ENCODE results near the gene NDUFV2.

NDUFV2 gene

DNA sequence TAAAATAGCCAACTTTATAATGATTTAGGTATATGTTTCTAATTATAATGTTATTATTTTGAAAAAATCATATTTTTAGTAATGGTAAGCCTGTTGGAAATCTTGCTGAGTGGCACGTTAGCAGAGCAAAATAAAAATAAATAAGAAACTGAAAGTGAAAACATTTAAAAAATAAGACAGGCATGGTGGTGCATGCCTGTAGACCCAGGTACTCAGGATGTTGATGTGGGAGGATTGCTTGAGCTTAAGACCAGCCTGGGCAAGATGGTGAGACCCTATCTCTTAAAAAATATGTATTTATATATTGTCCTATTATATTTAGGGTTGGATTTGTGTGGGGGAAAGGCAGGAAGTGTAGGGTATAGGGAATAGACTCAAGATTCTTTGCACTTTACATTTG, 18.3 kb downstream of the NDUFV2 start:
- DNase-seq: no peak

- no peak for DNase-seq
Observed at GRCh38 chr18:9123520-9123919, 21.0 kb downstream of the NDUFV2 start.

DNA sequence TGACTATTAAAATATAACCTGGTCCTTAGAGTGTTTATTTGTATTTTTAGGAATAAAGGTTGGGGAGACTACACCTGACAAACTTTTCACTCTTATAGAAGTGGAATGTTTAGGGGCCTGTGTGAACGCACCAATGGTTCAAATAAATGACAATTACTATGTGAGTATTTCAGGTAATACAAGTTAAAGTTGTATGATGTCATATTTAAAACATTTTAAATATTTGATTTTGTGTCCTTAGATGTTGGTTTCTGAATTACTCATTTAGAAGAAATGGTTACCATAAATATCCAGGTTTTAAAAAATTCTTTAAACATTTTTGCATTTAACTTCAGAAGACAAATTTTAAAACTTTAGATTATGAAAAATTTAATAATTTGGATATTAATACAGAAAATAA, 22.3 kb downstream of the NDUFV2 start:
- DNase-seq: no peak

DNA sequence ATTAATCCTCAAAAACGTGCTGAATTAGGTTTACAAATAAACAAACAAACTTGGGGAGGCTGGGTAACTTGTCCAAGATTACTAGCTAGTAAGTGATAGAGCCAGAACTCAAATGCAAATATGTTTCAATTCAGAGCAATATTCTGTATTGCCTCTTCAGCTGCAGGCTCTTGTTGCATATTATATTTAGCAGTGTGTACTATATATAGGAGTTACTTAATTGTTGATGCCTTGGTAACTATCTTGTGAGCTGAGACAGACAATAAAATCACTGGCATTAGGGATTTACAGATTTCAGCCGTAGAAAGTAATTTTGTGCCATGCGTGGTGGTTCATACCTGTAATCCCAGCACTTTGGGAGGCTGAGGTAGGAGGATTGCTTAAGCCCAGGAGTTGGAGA, 23.8 kb downstream of the NDUFV2 start:
- DNase-seq: no peak

- no peak for DNase-seq
Observed at GRCh38 chr18:9130195-9130594, 27.7 kb downstream of the NDUFV2 start.

- DNase-seq: no peak
Observed at GRCh38 chr18:9130806-9131205, 28.3 kb downstream of the NDUFV2 start.

GRCh38 chr18:9132628-9133027, 30.1 kb downstream of the NDUFV2 start:
- no peak for DNase-seq

GRCh38 chr18:9133225-9133624, 30.7 kb downstream of the NDUFV2 start:
- no peak for DNase-seq

DNA sequence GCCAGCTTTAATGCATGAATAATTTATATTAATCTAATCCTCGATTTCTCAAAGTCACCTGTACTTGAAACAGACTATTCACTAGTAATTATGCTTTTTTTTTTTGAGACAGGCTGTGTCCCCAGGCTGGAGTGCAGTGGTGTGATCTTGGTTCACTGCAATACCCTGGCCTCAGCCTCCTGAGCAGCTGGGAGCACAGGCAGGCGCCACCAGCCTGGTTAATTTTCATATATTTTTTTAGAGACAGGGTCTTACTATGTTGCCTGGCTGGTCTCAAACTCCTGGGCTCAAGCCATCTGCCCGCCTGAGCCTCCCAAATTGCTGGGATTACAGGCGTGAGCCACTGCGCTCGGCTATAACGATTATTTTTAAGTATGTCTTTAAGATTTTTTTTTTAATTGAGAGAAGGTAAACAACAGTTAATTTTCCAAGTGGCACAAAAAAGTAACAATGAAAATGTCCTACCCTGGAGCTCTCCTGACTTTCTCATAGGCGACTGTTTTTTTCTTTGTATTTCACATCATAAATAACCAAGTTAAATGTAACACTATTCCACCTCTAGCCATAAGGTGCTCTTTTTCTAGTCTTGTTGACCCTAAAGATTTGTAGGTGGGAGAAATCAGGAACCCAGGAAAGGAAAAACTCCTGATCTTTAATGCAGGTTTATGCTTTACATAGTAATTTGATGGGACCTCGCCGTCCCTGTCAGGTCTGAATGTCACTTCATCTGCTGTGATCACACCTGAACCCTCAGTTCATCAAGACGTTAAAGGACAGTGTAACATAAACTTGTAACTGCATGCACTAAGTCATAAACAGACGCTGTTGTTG, 32.8 kb downstream of the NDUFV2 start:
- DNase-seq: no peak

DNA sequence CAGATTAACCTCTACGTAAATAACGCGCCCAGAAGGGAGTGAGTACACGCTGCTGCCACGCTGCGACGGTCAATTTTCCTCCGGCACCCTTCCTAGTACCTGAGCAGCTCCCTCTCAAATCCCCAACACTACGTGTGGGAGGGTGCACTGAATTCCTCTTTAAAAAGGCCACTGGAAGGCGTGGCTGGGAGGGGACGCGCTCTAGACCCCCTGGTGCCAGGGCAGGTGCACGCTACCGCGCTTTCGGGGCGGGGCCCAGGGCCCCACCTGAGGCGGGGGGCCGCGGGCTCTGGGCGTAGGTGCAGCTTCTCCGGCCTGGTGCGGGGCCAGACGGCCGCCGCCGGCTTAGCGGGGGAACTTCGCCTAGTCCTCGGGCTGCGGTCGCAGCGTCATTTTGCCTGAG, 33.4 kb downstream of the NDUFV2 start:
- DNase-seq: peak; percentile 61

DNA sequence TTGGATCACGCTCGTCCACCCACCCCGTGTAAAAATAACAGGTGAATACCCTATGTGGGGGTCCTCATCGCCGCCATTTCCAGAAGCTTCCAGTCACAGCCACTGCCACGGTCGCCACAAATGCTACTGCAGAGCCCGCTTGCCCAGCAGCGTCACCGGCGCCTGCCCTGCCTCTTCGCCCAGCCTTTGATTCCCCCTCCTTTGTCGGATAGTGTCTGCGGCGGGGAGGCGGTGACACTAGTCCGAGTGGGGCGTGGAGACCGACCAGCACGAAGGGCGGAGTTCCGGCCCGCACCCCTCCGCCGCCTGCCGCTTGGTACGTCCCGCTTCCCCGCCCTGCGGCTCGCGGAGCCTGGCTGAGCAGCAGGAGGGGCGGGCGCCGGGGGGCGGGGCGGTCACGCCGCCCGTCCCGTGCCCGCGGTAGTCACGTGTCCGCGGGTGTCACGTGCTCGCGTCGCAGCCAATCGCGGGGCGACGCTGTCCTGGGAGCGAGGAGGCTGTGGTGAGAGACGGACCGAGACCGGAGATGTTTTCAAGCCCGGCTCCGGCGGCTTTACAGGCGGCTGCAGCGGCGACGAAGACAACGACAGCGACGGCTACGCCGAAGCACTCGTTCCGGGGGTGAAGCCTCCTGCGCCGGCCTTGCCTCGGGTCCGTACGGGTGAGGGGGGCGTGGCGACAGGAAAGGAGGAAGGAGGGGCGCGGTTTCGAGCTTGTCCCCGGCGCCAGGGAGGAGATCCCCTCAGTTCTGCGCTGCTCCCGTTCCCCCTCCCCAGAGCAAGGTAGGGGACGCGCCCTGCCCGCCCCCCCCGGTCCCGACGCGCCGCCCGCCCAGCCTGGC, 34.0 kb downstream of the NDUFV2 start, which contains the start of gene ANKRD12:
Gene ANKRD12, plus strand, starts transcription at position 467 of the 841 bp plus-strand sequence. CDS start 45,652 bp downstream, outside the sequence.
- DNase-seq: peak; percentile 99

- DNase-seq: peak; percentile 75
Observed at GRCh38 chr18:9137168-9138066, 34.9 kb downstream of the NDUFV2 start.

DNA sequence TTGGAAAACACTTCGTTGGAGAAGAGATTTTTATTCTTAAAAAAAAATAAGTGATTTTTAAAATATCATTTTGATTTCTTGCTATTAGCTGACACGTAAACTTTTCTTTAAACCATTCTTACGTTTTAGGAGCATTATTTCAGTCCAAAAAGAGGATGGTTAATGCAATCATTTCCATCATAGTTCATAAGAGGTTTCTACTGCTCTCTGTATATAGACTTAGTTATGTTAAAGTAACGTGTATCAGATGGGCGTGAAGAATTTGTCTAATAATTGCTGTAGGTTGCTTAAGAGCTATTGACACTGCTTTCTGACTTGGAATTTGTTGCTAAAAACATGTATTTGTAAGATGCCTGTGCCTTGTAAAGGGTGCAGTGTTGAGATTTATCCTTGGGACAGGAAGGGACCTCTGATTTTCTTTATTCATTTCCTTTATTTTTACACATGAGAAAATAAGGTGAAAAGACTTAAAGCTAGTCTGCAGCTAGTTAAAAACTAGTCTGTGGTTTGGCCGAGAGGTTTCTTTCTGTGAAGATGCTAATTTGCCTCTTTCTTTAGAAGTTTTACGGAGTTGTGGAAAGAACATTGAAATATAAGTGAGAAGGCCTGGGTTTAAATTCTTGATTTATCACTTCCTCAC, 37.0 kb downstream of the NDUFV2 start:
- no peak for DNase-seq

DNA sequence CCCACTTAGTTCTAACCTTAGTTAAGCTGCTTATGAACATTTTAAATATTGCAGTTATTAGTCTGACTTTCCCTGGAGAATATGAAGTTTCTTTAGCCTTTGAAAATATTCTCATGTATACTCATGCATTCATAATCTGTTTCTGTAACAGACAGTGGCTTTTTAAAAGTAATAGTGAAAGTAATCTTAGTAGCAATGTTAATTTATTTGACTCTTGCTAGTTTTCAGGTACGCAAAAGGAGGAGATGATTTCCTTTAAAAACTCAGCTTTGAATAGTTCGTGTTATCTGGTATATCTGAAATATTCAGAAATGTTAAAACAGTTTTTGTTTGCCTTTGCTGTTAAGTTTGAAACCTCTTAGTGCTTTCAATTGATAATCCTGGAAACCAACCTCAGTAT, 37.9 kb downstream of the NDUFV2 start:
- DNase-seq: no peak

DNA sequence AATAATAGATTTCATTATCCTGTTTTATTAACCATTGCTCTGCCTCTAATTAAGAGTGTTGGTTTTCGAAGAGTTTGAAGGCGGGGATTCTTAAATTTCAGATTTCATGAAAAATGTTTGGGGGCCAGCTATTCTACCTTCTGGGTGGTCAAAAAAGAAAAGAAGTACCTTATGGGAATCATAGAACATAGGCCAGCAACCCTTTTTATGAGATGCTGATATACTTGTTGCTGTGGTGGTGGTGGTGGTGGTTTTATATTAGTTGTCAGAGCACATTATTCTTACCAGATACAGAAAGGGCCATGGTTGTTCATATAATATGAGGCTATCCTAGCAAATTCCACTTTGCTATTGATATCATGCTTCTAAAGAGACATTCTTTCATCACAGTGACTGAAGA, 38.5 kb downstream of the NDUFV2 start:
- no peak for DNase-seq

DNA sequence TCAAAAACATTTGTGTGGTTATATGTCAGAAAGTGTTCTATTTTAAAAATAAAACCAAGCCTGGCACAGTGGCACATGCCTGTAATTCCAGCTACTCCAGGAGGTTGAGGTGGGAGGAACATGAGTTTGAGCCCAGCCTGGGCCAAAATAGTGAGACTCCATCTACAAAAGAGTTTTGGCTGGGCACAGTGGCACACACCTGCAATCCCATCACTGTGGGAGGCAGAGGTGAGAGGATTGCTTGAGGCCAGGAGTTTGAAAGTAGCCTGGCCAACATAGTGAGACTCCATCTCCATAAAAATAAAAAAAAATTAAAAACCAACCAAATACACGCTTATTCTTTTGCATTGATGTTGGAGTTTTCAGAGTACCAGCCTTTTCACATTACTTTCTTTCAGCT, 43.7 kb downstream of the NDUFV2 start:
- DNase-seq: no peak

DNA sequence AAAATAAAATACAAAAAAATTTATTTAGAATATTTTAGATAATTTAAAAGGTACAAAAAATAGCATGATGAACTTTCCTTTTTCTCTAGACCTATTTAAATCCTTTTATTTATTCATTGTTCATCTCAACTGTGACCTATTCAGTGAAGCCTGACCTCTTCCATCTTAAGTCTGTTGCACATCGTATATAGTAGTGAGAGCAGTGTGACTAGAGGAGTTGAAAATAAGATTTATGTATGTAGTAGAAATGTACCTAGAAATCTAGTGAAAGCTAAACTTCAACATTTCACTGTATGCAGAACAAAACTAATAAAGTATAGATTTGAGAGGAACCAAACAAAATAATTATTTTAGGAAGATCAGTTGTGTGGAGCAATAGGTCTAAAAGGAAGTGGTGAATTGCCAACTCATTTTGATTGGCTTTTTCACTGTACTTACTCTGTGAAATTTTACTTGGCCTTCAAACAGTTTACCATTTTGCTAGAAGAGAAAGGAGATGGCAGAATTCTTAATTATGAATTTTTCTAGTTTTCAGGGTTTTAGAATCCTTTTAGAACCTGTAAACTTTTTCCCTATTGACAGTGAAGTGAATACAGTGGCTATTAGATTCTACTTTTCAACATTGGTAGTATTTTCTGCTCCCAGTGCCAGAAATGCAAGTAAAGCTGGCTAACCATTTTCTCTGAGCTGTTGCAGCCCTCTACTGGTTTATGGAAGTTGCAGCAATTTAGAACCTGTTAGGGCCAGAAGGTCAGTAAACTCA, 45.1 kb downstream of the NDUFV2 start:
- DNase-seq: no peak

- no peak for DNase-seq
Observed at GRCh38 chr18:9148203-9148552, 45.7 kb downstream of the NDUFV2 start.

DNA sequence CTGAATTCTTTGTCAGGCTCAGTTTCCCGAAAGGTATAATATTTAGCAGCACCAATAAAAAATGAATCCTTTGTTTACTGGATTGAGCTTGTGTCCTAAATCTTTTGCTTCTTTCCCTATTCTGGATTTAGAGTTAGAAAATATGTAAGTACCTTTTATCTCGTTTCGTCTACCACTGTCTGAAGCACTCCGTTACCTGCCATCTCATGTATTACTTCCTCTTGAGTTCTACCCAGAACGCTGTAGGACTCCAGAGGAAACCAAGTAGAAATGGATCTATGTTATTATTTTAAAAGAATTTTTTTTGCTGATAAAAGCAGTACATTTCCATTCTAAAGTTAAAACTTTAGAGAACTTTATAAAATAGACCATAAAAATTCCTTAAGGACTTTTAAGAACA, 47.6 kb downstream of the NDUFV2 start:
- no peak for DNase-seq

DNA sequence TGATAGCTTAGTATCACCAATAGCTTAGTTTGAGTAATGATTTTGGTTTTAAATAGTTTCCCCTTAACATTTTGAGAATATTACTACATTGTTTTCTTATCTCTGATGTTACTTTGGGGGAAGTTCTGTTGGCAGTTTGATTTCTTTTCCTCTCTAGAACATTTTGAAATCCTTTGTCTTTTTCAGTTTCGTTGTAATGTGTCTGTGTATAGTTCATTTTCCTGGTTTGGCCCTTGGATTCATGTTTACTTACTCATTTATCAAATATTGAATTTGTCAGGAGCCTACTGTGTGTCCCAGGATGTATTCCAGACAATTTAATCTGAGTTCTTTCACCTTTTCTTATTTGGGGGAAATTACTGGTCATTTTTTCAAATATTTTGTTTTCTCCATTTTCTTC, 50.8 kb downstream of the NDUFV2 start:
- no peak for DNase-seq

- DNase-seq: no peak
Observed at GRCh38 chr18:9156604-9157249, 54.2 kb downstream of the NDUFV2 start.

Data from activated gamma-delta T cell (primary cell).